MCF 10A (cell line): ENCODE data around the gene MUC2. TPM values are rescaled to one million over a fixed set of nuclear protein-coding genes. Genes with fewer than 3 reads are reported as not detected.

Experiments used
- BruUV-seq: library from RNA; stranded (reverse); fragments of 400-500 nt; replicated peaks from 2 replicates; lab custom pipeline; 2021; lab: Mats Ljungman, UMichigan
- CTCF ChIA-PET: fragments of 300-600 bp; sonication (Branson Sonifier 250); formaldehyde crosslinking; extraction: SDS; loops from one replicate; lab custom pipeline; 2021; ENCODE audit warnings: antibody characterized with exemption, inconsistent platforms; lab: Yijun Ruan, JAX
- POLR2A ChIA-PET: fragments of 300-600, 350-650 bp; sonication (Branson Sonifier 250); formaldehyde crosslinking; extraction: SDS; loops from one replicate; lab custom pipeline; 2020; ENCODE audit warnings: antibody characterized with exemption, inconsistent platforms; lab: Yijun Ruan, JAX
- DNase-seq: peaks from one replicate; pipeline ENCODE4 v3.0.0-alpha.2; 2018; ENCODE audit not compliant: unreplicated experiment
- H3K27ac Mint-ChIP-seq: one replicate; pipeline ENCODE4 v1.8.0; 2022; ENCODE audit warnings: mild to moderate bottlenecking, low read depth, mixed read lengths; ENCODE audit not compliant: unreplicated experiment
- H3K27me3 Mint-ChIP-seq: one replicate; pipeline ENCODE4 v1.8.0; 2022; ENCODE audit warnings: mixed read lengths; ENCODE audit not compliant: insufficient read depth, unreplicated experiment
- H3K36me3 Mint-ChIP-seq: one replicate; pipeline ENCODE4 v1.8.0; 2022; ENCODE audit warnings: mild to moderate bottlenecking, moderate library complexity, mixed read lengths; ENCODE audit not compliant: insufficient read depth, unreplicated experiment
- H3K4me1 Mint-ChIP-seq: one replicate; pipeline ENCODE4 v1.8.0; 2022; ENCODE audit warnings: mixed read lengths; ENCODE audit not compliant: insufficient read depth, unreplicated experiment
- H3K4me3 Mint-ChIP-seq: one replicate; pipeline ENCODE4 v1.8.0; 2022; ENCODE audit warnings: mild to moderate bottlenecking, moderate library complexity, mixed read lengths; ENCODE audit not compliant: unreplicated experiment
- H3K9me3 Mint-ChIP-seq: one replicate; pipeline ENCODE4 v1.8.0; 2022; ENCODE audit warnings: mixed read lengths; ENCODE audit not compliant: unreplicated experiment
- intact Hi-C: fragments of 100-400 bp; cut with micrococcal nuclease; formaldehyde crosslinking; loops from 2 replicates; pipeline ENCODE4 v1.14.1; 2022
- total RNA-seq: library from RNA; stranded (reverse); gene quantifications from 2 replicates; pipeline ENCODE4 v1.2.3, GENCODE V29; 2022
- TF ChIP-seq, protein P1 (sequence below): fragments of 200-600 bp; IDR thresholded peaks from one replicate; pipeline ENCODE4 v1.8.0; 2022; ENCODE audit warnings: antibody characterized with exemption, mild to moderate bottlenecking; ENCODE audit not compliant: unreplicated experiment

The MUC2 gene
- total RNA-seq, 1 experiment from 2014 or later, result 0.02 TPM

DNA sequence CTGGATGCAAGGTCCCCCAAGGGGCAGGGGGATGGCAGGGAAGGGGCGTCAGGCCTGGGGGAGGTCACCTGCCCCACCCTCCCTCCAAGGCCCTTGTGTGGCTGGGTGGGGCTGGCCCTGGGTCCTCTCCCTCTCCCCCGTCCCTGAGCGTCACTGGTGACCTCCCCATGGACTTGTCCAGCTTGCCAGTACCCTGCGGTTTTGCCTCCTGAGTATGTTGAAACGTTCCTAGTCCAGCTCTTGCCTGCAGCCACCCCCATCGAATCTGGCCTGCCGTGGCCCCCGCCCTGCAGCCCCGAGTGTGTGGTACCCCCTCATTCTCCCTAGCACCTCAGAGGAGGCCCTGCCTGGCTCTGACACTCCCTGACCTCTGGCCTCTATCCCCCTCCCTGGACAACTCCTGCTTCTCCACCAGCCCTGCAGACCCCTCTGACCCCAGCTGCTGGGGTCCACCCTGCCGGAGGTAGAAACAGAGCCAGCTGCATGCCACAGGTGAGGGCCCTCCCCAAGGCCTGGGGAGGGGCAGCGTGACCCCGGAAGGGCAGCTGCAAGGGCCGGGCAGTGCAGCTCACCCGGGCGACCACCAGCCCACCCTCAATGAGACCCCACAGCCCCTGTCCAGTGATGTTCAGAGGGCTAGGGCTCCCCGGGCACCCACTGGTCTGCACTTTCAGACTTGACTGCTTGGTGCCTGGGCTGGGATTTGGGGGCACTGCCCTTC lies 34.1 kb upstream of the MUC2 start:
- DNase-seq, result peak; percentile 83
- Mint-ChIP-seq H3K9me3 (peaks cover 9% of the 10 kb centered on the region), H3K27ac (peak overlapping the region; percentile 69), H3K36me3 (no peaks in the 10 kb centered on the region), H3K4me3 (peak overlapping the region; percentile 41), H3K4me1 (peaks cover 11% of the 10 kb centered on the region), H3K27me3 (no peaks in the 10 kb centered on the region)
- CTCF ChIA-PET, result interaction anchor here (1.6 kb wide), 1 partner anchor 10 kb away, joined by 4 read pairs; no protein-coding TSS in a partner anchor
- intact Hi-C loops, result no loop called here
- TF ChIP-seq, protein P1, sequence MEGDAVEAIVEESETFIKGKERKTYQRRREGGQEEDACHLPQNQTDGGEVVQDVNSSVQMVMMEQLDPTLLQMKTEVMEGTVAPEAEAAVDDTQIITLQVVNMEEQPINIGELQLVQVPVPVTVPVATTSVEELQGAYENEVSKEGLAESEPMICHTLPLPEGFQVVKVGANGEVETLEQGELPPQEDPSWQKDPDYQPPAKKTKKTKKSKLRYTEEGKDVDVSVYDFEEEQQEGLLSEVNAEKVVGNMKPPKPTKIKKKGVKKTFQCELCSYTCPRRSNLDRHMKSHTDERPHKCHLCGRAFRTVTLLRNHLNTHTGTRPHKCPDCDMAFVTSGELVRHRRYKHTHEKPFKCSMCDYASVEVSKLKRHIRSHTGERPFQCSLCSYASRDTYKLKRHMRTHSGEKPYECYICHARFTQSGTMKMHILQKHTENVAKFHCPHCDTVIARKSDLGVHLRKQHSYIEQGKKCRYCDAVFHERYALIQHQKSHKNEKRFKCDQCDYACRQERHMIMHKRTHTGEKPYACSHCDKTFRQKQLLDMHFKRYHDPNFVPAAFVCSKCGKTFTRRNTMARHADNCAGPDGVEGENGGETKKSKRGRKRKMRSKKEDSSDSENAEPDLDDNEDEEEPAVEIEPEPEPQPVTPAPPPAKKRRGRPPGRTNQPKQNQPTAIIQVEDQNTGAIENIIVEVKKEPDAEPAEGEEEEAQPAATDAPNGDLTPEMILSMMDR, result no peak
- BruUV-seq, result no TSS peak
- POLR2A ChIA-PET, result interaction anchor here (0.7 kb wide), 1 partner anchor 112 kb away, joined by 5 read pairs; no protein-coding TSS in a partner anchor

DNA sequence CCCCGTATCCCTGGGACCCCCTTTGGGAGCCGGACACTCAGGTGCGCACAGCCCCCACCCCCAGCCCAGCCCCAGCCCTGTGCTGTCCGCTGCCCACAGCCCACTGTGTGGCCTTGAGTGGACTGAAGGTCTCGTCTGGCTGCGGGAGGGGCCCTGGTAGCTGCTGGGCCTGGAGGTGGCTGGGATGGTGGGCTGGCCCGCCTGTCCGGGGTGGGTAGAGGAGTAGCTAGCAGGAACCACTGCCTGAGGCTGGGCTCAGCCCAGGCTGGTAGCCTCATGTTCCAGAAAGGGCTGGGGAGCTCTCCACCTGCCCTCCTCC lies 33.6 kb upstream of the MUC2 start:
- H3K9me3 Mint-ChIP-seq, result peaks cover 9% of the 10 kb centered on the region
- H3K4me3 Mint-ChIP-seq, result no peak overlapping the region
- TF ChIP-seq, protein P1, result no peak
- no TSS peak for BruUV-seq
- ChIA-PET POLR2A (no interaction called here), CTCF (interaction anchor here (1.6 kb wide), 1 partner anchor 10 kb away, joined by 4 read pairs; no protein-coding TSS in a partner anchor)
- H3K27ac Mint-ChIP-seq, result peak overlapping the region; percentile 69
- H3K27me3 Mint-ChIP-seq, result no peaks in the 10 kb centered on the region
- intact Hi-C loops, result no loop called here
- DNase-seq, result peak; percentile 26
- H3K4me1 Mint-ChIP-seq, result peaks cover 11% of the 10 kb centered on the region
- no peaks in the 10 kb centered on the region for H3K36me3 Mint-ChIP-seq

DNA sequence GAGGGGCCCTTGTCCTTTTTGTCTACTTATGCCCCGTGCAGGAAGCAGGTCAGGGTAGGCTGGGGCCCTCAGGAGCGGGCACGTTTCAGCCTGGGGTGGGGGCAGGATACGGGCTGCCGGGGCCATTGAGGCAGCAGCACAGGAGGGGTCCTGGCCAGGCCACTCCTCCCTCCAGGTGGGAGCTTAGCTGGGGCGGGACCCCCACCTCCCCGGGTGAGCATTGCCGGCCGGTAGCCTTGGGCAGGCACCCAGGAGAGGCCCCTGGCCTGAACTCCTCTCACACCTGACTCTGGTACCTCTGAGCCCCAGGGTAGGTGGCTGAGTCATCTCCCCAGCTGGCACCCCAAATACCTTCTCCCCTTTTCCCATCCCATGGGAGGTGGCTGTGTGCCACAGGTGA lies 33.2 kb upstream of the MUC2 start:
- DNase-seq, result peak; percentile 49
- no TSS peak for BruUV-seq

More for the DNA sequence above, 33.2 kb upstream of the MUC2 start:
- H3K36me3 Mint-ChIP-seq, result no peaks in the 10 kb centered on the region
- H3K4me3 Mint-ChIP-seq, result no peak overlapping the region
- peaks cover 9% of the 10 kb centered on the region for H3K9me3 Mint-ChIP-seq
- POLR2A ChIA-PET, result no interaction called here
- CTCF ChIA-PET, result interaction anchor here (1.6 kb wide), 1 partner anchor 10 kb away, joined by 4 read pairs; no protein-coding TSS in a partner anchor
- TF ChIP-seq, protein P1, result no peak
- peaks cover 11% of the 10 kb centered on the region for H3K4me1 Mint-ChIP-seq
- no peak overlapping the region for H3K27ac Mint-ChIP-seq
- peaks cover under 1% of the 10 kb centered on the region for H3K27me3 Mint-ChIP-seq
- intact Hi-C loops, result no loop called here
